ENCODE measurements around the gene ATP2B1. TPM values are rescaled to one million over a fixed set of nuclear protein-coding genes. Genes with fewer than 3 reads are reported as not detected.

The ATP2B1 gene
- total RNA-seq, 2 donors from 2014 or later: 16.4 to 80.3 TPM

- Histone ChIP-seq H3K27ac (no peak overlapping the region), H3K4me1 (replicated peaks) (no peaks in the 10 kb centered on the region), H3K36me3 (no peaks in the 10 kb centered on the region), H3K4me3 (no peak overlapping the region), H3K27me3 (replicated peaks; ENCODE audit: insufficient read depth) (no peaks in the 10 kb centered on the region), H3K9me3 (no peaks in the 10 kb centered on the region)
- intact Hi-C loops (cut with DNase I): no loop called here
- DNase-seq (ENCODE audit: low spot score): no peak
- WGBS: 93% methylated on average over 1 of the region's 1 CpG
- TF ChIP-seq POLR2A (IDR thresholded peaks at IDR 0.05) (no peak), CTCF (IDR thresholded peaks at IDR 0.05) (no peak), POLR2AphosphoS5 (IDR thresholded peaks at IDR 0.05) (no peak)
Measured at GRCh38 chr12:89664441-89664840, 44.2 kb downstream of the ATP2B1 start.

GRCh38 chr12:89663577-89664357, 44.9 kb downstream of the ATP2B1 start:
- intact Hi-C loops (cut with DNase I): no loop called here
- WGBS: 18% methylated on average over 4 of the region's 4 CpGs
- no peak overlapping the region for H3K27ac ChIP-seq
- no peak overlapping the region for H3K4me3 ChIP-seq
- H3K27me3 ChIP-seq (replicated peaks; ENCODE audit: insufficient read depth): no peaks in the 10 kb centered on the region
- no peaks in the 10 kb centered on the region for H3K36me3 ChIP-seq
- no peak for DNase-seq (ENCODE audit: low spot score)
- H3K9me3 ChIP-seq: no peaks in the 10 kb centered on the region
- TF ChIP-seq POLR2AphosphoS5 (IDR thresholded peaks at IDR 0.05): no peak
- no peak for TF ChIP-seq CTCF (IDR thresholded peaks at IDR 0.05)
- no peak for TF ChIP-seq POLR2A (IDR thresholded peaks at IDR 0.05)
- H3K4me1 ChIP-seq (replicated peaks): no peaks in the 10 kb centered on the region

- Histone ChIP-seq H3K9me3 (no peaks in the 10 kb centered on the region), H3K27me3 (replicated peaks; ENCODE audit: insufficient read depth) (no peaks in the 10 kb centered on the region), H3K27ac (no peak overlapping the region), H3K36me3 (no peaks in the 10 kb centered on the region), H3K4me3 (no peak overlapping the region), H3K4me1 (replicated peaks) (no peaks in the 10 kb centered on the region)
- DNase-seq (ENCODE audit: low spot score): no peak
- no peak for TF ChIP-seq POLR2A (IDR thresholded peaks at IDR 0.05)
- no peak for TF ChIP-seq POLR2AphosphoS5 (IDR thresholded peaks at IDR 0.05)
- intact Hi-C loops (cut with DNase I): no loop called here
Measured at GRCh38 chr12:89662623-89663022, 46.0 kb downstream of the ATP2B1 start.

GRCh38 chr12:89661706-89662330, 46.8 kb downstream of the ATP2B1 start:
- Histone ChIP-seq H3K9me3 (no peaks in the 10 kb centered on the region), H3K27ac (no peak overlapping the region), H3K4me1 (replicated peaks) (no peaks in the 10 kb centered on the region), H3K4me3 (no peak overlapping the region), H3K36me3 (no peaks in the 10 kb centered on the region), H3K27me3 (replicated peaks; ENCODE audit: insufficient read depth) (no peaks in the 10 kb centered on the region)
- no peak for DNase-seq (ENCODE audit: low spot score)
- TF ChIP-seq POLR2A (IDR thresholded peaks at IDR 0.05): no peak
- TF ChIP-seq CTCF (IDR thresholded peaks at IDR 0.05): no peak
- no peak for TF ChIP-seq POLR2AphosphoS5 (IDR thresholded peaks at IDR 0.05)
- 78% methylated on average over 4 of the region's 4 CpGs for WGBS
- intact Hi-C loops (cut with DNase I): no loop called here

GRCh38 chr12:89657739-89658138, 50.9 kb downstream of the ATP2B1 start:
- WGBS: 94% methylated on average over 1 of the region's 1 CpG
- intact Hi-C loops (cut with DNase I): no loop called here

GRCh38 chr12:89657066-89657465, 51.6 kb downstream of the ATP2B1 start:
- Histone ChIP-seq H3K4me3 (no peak overlapping the region), H3K9me3 (no peaks in the 10 kb centered on the region), H3K4me1 (replicated peaks) (no peaks in the 10 kb centered on the region), H3K27ac (no peak overlapping the region), H3K36me3 (no peaks in the 10 kb centered on the region), H3K27me3 (replicated peaks; ENCODE audit: insufficient read depth) (no peaks in the 10 kb centered on the region)
- WGBS: 95% methylated on average over 2 of the region's 2 CpGs
- no peak for DNase-seq (ENCODE audit: low spot score)
- intact Hi-C loops (cut with DNase I): no loop called here
- TF ChIP-seq POLR2A (IDR thresholded peaks at IDR 0.05): no peak
- TF ChIP-seq POLR2AphosphoS5 (IDR thresholded peaks at IDR 0.05): no peak
- TF ChIP-seq CTCF (IDR thresholded peaks at IDR 0.05): no peak

More at GRCh38 chr12:89657739-89658138, 50.9 kb downstream of the ATP2B1 start:
- no peaks in the 10 kb centered on the region for H3K36me3 ChIP-seq
- no peak for DNase-seq (ENCODE audit: low spot score)
- no peaks in the 10 kb centered on the region for H3K27me3 ChIP-seq (replicated peaks; ENCODE audit: insufficient read depth)
- H3K4me3 ChIP-seq: no peak overlapping the region
- H3K4me1 ChIP-seq (replicated peaks): no peaks in the 10 kb centered on the region
- no peaks in the 10 kb centered on the region for H3K9me3 ChIP-seq
- no peak for TF ChIP-seq POLR2A (IDR thresholded peaks at IDR 0.05)
- H3K27ac ChIP-seq: no peak overlapping the region
